Sigmoid colon (tissue), 4 donors: ENCODE measurements around the gene PXMP2.

Experiments used
- CTCF ChIP-seq, 4 experiments: fragments of 450-650 bp in 3 of 4; fragments of 200-600 bp in 1 of 4; IDR thresholded peaks; one replicate each; pipeline ENCODE4 v1.5.1; 2016 to 2019; ENCODE audit warnings: antibody characterized with exemption in 4 of 4, mild to moderate bottlenecking in 3 of 4, moderate library complexity in 2 of 4
- EP300 ChIP-seq, 4 donors: sonication (generic); formaldehyde crosslinking; IDR thresholded peaks; one replicate each; pipeline ENCODE4 v1.6.1; 2017; ENCODE audit warnings: antibody characterized with exemption in 4 of 4
- POLR2A ChIP-seq, 2 donors: fragments of 450-650 bp; IDR thresholded peaks; one replicate each; pipeline ENCODE4 v1.6.1; 2016; ENCODE audit warnings: antibody characterized with exemption in 2 of 2, mild to moderate bottlenecking in 2 of 2, moderate library complexity in 2 of 2

- no peak for TF ChIP-seq CTCF (IDR thresholded peaks at IDR 0.05)
- TF ChIP-seq POLR2A (IDR thresholded peaks at IDR 0.05): no peak
- TF ChIP-seq EP300 (IDR thresholded peaks at IDR 0.05): no peak
These were observed 20.8 kb downstream of the PXMP2 start for GRCh38 chr12:132708150-132708549.
